Caco-2 (cell line): ENCODE results near the gene OR5M11. TPM values are rescaled to one million over a fixed set of nuclear protein-coding genes. Genes with fewer than 3 reads are reported as not detected.

Experiments used
- BruUV-seq: library from RNA; stranded (reverse); fragments of 400-500 nt; replicated peaks from 2 replicates; lab custom pipeline; 2021; lab: Mats Ljungman, UMichigan
- CTCF ChIA-PET: fragments of 300-600 bp; sonication (Branson Sonifier 250); formaldehyde crosslinking; loops from one replicate; lab custom pipeline; 2022; ENCODE audit warnings: antibody characterized with exemption; lab: Charles Lee
- POLR2A ChIA-PET: fragments of 300-600 bp; sonication (Branson Sonifier 250); formaldehyde crosslinking; loops from one replicate; lab custom pipeline; 2022; ENCODE audit warnings: antibody characterized with exemption; lab: Charles Lee
- DNase-seq, 2 experiments: peaks; one replicate each; pipeline versions ENCODE4 v3.0.0 to v3.0.0-alpha.2; 2020 to 2022
- H3K27me3 ChIP-seq: replicated peaks from 2 replicates; pipeline ENCODE4 v1.6.0; 2011; ENCODE audit warnings: low read length; ENCODE audit not compliant: control insufficient read depth, insufficient read depth
- H3K36me3 ChIP-seq: 2 replicates; pipeline ENCODE4 v1.5.1; 2011; ENCODE audit warnings: low read length; ENCODE audit not compliant: control insufficient read depth, insufficient read depth
- H3K4me1 ChIP-seq: fragments of 250-450 bp; sonication (Bioruptor Pico); 2 replicates; pipeline ENCODE4 v1.5.1; 2020; ENCODE audit warnings: mild to moderate bottlenecking
- H3K4me3 ChIP-seq: 2 replicates; pipeline ENCODE4 v1.5.1; 2011; ENCODE audit warnings: low read depth, mild to moderate bottlenecking, control low read depth, low read length
- H3K9me3 ChIP-seq: fragments of 250-450 bp; sonication (Bioruptor Pico); 2 replicates; pipeline ENCODE4 v1.5.1; 2020; ENCODE audit warnings: mild to moderate bottlenecking, moderate library complexity
- H3K27ac Mint-ChIP-seq: one replicate; pipeline ENCODE4 v1.8.0; 2022; ENCODE audit warnings: mixed read lengths; ENCODE audit not compliant: unreplicated experiment
- H3K27me3 Mint-ChIP-seq: one replicate; pipeline ENCODE4 v1.8.0; 2022; ENCODE audit warnings: mixed read lengths; ENCODE audit not compliant: insufficient read depth, unreplicated experiment
- H3K36me3 Mint-ChIP-seq: one replicate; pipeline ENCODE4 v1.8.0; 2022; ENCODE audit warnings: mild to moderate bottlenecking, mixed read lengths; ENCODE audit not compliant: insufficient read depth, unreplicated experiment
- H3K4me1 Mint-ChIP-seq: one replicate; pipeline ENCODE4 v1.8.0; 2022; ENCODE audit warnings: low read depth, mixed read lengths; ENCODE audit not compliant: unreplicated experiment
- H3K4me3 Mint-ChIP-seq: one replicate; pipeline ENCODE4 v1.8.0; 2022; ENCODE audit warnings: mild to moderate bottlenecking, moderate library complexity, mixed read lengths; ENCODE audit not compliant: unreplicated experiment
- H3K9me3 Mint-ChIP-seq: one replicate; pipeline ENCODE4 v1.8.0; 2022; ENCODE audit warnings: mixed read lengths; ENCODE audit not compliant: unreplicated experiment
- intact Hi-C: fragments of 100-400 bp; cut with micrococcal nuclease; formaldehyde crosslinking; loops from one replicate; pipeline ENCODE4 v1.10.0; 2022; ENCODE audit not compliant: unreplicated experiment
- total RNA-seq: library from RNA; stranded (reverse); gene quantifications from 2 replicates; pipeline ENCODE4 v1.2.3, GENCODE V29; 2022
- TF ChIP-seq, protein P1 (sequence below), 2 experiments: fragments of 200-600 bp in 1 of 2; IDR thresholded peaks; 1 replicate in 1 of 2; 2 replicates in 1 of 2; pipeline versions ENCODE4 v1.5.1 to v1.8.0; 2011 to 2022; ENCODE audit warnings: antibody characterized with exemption in 1 of 2, control low read depth in 1 of 2, inconsistent platforms in 1 of 2, low read depth in 1 of 2, low read length in 1 of 2, mild to moderate bottlenecking in 1 of 2, moderate library complexity in 1 of 2; ENCODE audit not compliant: insufficient read depth in 1 of 2, severe bottlenecking in 1 of 2, unreplicated experiment in 1 of 2

Gene OR5M11
- total RNA-seq, 1 experiment from 2014 or later = not detected

DNA sequence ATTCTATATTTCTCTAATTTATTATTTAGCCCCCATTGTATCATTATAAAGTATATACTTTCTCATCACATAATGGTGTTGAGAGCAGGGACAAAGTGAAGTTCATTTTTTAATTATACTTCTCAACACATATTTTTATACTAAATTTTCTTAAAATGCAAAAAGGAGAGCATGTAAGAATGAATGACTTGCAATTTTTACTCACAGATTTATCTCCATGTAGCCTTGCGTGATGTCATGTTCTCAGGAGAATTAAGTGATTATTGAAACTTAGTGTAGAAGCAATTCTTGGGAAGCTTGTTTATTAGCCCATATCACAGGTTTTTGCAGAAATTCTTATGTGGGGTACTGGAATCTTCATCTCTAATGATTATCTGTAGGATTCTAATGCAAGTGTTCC lies 682 bp upstream of the OR5M11 start:
- BruUV-seq = no TSS peak
- H3K9me3 ChIP-seq = no peaks in the 10 kb centered on the region
- H3K9me3 Mint-ChIP-seq = no peaks in the 10 kb centered on the region
- POLR2A ChIA-PET = no interaction called here
- TF ChIP-seq, protein P1, sequence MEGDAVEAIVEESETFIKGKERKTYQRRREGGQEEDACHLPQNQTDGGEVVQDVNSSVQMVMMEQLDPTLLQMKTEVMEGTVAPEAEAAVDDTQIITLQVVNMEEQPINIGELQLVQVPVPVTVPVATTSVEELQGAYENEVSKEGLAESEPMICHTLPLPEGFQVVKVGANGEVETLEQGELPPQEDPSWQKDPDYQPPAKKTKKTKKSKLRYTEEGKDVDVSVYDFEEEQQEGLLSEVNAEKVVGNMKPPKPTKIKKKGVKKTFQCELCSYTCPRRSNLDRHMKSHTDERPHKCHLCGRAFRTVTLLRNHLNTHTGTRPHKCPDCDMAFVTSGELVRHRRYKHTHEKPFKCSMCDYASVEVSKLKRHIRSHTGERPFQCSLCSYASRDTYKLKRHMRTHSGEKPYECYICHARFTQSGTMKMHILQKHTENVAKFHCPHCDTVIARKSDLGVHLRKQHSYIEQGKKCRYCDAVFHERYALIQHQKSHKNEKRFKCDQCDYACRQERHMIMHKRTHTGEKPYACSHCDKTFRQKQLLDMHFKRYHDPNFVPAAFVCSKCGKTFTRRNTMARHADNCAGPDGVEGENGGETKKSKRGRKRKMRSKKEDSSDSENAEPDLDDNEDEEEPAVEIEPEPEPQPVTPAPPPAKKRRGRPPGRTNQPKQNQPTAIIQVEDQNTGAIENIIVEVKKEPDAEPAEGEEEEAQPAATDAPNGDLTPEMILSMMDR (IDR thresholded peaks at IDR 0.05; ENCODE audit: insufficient read depth in 1 of 2, low read depth in 1 of 2, low read length in 1 of 2, severe bottlenecking in 1 of 2, unreplicated experiment in 1 of 2) = no peak
- no peak overlapping the region for H3K4me3 Mint-ChIP-seq
- no peaks in the 10 kb centered on the region for H3K4me1 Mint-ChIP-seq
- no peak overlapping the region for H3K27ac Mint-ChIP-seq
- H3K36me3 ChIP-seq = no peaks in the 10 kb centered on the region
- H3K27me3 Mint-ChIP-seq = peaks cover 3% of the 10 kb centered on the region
- H3K4me3 ChIP-seq = no peak overlapping the region
- intact Hi-C loops = no loop called here
- no peak for DNase-seq
- no peaks in the 10 kb centered on the region for H3K4me1 ChIP-seq
- no peaks in the 10 kb centered on the region for H3K36me3 Mint-ChIP-seq
- CTCF ChIA-PET = no interaction called here
- H3K27me3 ChIP-seq = no peaks in the 10 kb centered on the region

DNA sequence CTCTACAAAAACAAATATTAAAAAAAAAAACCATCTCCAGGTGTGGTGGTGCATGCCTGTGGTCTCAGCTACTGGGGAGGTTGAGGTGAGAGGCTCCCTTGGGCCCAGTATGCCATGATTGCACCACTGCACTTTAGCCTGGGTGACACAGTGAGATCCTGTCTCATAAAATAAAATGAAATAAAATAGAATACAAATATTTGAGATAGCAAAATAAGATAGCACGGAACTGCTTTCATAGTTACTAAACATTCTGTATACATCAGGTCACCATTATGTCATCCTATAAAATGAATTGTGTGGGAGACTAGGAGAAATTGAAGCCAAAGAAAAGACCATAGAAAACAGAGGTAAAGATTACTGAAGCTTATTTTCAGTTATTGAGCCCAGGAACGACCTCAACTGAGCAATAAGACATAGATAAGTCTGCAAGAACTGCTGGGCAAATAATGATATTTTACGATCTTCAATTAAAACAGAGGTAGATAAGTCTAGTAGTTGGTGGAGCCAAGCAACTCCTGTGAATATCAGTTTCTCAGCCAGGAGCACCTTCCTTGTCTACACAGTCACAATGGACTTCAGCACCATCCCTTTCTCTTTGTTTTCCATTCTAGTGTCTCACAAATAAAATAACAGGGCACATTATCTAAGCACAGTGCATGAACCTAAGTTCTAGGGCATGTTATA lies 9.9 kb downstream of the OR5M11 start:
- H3K4me1 ChIP-seq = no peaks in the 10 kb centered on the region
- Mint-ChIP-seq H3K36me3 (no peaks in the 10 kb centered on the region), H3K27me3 (no peaks in the 10 kb centered on the region), H3K27ac (no peak overlapping the region), H3K9me3 (no peaks in the 10 kb centered on the region), H3K4me3 (no peak overlapping the region), H3K4me1 (no peaks in the 10 kb centered on the region)
- TF ChIP-seq, protein P1 (IDR thresholded peaks at IDR 0.05; ENCODE audit: insufficient read depth in 1 of 2, low read depth in 1 of 2, low read length in 1 of 2, severe bottlenecking in 1 of 2, unreplicated experiment in 1 of 2) = no peak
- no peaks in the 10 kb centered on the region for H3K27me3 ChIP-seq
- no peak for DNase-seq
- POLR2A ChIA-PET = no interaction called here
- no TSS peak for BruUV-seq
- intact Hi-C loops = no loop called here
- CTCF ChIA-PET = no interaction called here
- H3K36me3 ChIP-seq = no peaks in the 10 kb centered on the region
- no peaks in the 10 kb centered on the region for H3K9me3 ChIP-seq
- H3K4me3 ChIP-seq = no peak overlapping the region

DNA sequence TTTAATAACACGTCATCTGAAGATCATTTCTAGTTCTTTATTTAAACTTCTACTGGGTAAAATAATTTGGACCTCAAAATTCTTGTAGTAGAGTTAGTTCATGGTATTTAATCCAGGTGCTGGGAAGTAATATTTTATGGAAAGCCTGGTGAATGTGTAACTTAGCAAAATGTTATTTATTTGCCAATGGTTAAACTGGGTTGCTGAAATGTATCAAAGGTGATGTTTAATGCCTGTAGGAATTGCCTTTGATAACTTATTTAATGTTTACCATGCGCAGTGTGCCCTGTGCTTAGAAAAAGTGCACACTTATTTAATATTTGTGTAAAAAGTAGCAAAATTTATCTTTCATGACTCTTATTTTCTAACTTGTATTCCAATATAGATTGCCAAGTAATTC lies 11.2 kb downstream of the OR5M11 start:
- H3K4me3 Mint-ChIP-seq = no peak overlapping the region
- Histone ChIP-seq H3K36me3 (no peaks in the 10 kb centered on the region), H3K9me3 (no peaks in the 10 kb centered on the region), H3K4me1 (no peaks in the 10 kb centered on the region), H3K4me3 (no peak overlapping the region), H3K27me3 (no peaks in the 10 kb centered on the region)
- no peak overlapping the region for H3K27ac Mint-ChIP-seq
- POLR2A ChIA-PET = no interaction called here
- H3K9me3 Mint-ChIP-seq = no peaks in the 10 kb centered on the region
- CTCF ChIA-PET = no interaction called here
- no peaks in the 10 kb centered on the region for H3K4me1 Mint-ChIP-seq
- H3K27me3 Mint-ChIP-seq = no peaks in the 10 kb centered on the region
- DNase-seq = no peak
- no peaks in the 10 kb centered on the region for H3K36me3 Mint-ChIP-seq
- no TSS peak for BruUV-seq
- intact Hi-C loops = no loop called here
- TF ChIP-seq, protein P1 (IDR thresholded peaks at IDR 0.05; ENCODE audit: insufficient read depth in 1 of 2, low read depth in 1 of 2, low read length in 1 of 2, severe bottlenecking in 1 of 2, unreplicated experiment in 1 of 2) = no peak
